ENCODE data around the gene ZDHHC23.

Gene ZDHHC23, protein sequence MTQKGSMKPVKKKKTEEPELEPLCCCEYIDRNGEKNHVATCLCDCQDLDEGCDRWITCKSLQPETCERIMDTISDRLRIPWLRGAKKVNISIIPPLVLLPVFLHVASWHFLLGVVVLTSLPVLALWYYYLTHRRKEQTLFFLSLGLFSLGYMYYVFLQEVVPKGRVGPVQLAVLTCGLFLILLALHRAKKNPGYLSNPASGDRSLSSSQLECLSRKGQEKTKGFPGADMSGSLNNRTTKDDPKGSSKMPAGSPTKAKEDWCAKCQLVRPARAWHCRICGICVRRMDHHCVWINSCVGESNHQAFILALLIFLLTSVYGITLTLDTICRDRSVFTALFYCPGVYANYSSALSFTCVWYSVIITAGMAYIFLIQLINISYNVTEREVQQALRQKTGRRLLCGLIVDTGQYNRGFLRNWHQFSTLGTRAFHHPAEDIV

DNA sequence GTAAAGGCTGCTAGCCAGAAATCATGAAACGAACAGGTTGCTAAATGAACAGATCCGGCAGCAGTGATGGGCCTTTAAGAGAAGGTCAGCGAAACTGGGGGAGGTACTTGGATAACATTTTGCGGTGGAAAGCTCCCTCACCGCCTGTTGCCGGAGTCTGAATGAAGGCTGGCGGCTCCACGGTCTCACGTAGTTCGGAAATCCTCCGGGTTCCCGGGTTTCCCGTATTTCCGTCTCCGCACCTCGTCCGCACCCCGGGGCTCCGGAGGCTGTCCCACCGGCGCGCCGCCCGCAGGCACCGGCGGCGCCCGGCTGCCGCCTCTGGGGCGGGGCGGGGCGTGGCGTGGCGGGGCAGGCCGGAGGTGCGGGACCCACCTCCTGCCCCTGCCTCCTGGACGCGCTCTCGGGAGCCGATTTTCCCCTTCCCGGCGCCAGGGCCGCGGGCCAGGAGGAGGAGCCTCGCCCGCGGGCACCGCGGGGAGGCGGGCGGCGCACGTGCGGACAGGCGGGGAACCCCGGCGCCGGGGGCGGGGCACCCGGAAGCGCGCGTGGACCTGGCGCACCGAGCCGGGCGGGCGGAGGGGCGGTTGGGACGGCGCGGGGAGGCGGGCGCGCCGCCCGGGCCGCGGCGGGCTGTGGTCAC lies at the start of gene ZDHHC23:
Gene ZDHHC23 (plus strand): TSS at position 642 of the 643 bp plus-strand sequence. CDS start 790 bp downstream, outside the sequence.
- peak; percentile 66 for DNase-seq (ENCODE audit: low read depth)

DNA sequence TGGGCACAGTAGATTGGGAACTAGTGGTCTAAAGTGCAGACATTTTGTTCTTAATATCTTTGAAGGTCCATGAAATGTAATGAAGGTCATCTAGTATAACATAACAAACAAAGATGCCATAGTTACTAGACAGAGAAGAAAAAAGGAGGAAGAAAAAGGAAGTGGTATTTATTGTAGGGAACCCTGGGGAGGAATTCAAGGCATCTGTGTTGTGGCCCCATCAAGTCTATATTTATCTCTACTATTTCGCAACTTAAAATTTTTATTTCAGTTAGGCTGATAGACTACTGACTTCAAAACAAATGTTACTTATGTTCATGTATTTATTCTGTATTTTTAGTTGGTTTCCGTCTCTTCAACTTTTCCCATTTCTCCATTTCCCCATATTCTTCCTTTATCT lies 48.9 kb upstream of the ZDHHC23 start:
- DNase-seq (ENCODE audit: low read depth) = no peak

- DNase-seq (ENCODE audit: low read depth) = no peak
These were observed 41.2 kb upstream of the ZDHHC23 start for GRCh38 chr3:113906568-113907140.

- no peak for DNase-seq (ENCODE audit: low read depth)
These were observed 39.7 kb upstream of the ZDHHC23 start for GRCh38 chr3:113908133-113908532.

- DNase-seq (ENCODE audit: low read depth) = no peak
These were observed 36.8 kb upstream of the ZDHHC23 start for GRCh38 chr3:113910966-113911365.

DNA sequence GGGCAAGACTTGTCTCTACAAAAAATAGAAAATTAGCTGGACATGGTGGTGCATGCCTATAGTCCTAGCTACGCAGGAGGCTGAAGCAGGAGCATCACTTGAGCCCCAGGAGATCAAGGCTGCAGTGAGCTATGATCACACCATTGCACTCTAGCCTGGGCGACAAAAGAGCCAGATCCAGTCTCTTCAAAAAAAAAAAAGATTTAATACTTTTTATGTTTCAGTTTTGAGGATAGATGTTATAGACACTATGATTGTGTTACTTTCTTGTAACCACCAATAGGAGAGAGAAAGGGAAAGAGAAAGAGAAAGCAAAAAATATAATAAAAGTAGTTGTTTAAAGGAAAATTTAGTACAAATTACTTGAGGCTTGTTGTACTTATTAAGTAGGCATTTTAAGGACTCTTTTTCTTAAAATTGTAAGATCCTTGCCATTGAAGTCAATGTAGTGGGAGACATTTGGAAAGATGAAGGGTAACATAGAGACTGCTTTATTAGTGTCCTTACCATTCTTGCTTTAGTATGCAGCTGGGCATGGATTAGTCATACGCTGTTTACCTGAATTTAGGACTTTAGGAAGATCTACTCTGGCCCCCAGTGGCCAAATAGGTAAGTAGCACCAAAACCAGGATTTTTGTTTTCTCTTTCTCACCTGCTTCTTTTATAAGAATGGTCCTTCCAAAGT lies 35.1 kb upstream of the ZDHHC23 start:
- no peak for DNase-seq (ENCODE audit: low read depth)

GRCh38 chr3:113914646-113915045 lies 33.2 kb upstream of the ZDHHC23 start:
- no peak for DNase-seq (ENCODE audit: low read depth)

DNA sequence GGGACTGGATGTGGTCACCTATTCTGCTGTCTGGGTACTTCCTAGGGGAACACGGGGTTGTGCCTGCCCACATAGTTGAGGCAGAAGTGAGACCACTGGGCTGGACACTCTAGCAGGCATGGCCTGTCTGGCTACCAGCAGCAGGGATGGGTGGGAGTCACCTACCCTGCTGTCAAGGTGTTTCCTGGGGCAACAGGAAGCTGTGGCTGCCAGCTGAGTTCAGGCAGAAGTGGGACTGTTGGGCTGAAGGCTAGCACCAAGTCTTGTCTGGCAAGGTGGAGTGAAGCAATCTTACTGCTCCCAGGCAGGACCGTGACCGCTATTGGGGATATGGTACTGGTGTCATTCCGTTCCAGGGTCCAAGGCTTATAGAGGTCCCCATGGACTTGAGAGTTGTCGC lies 20.3 kb upstream of the ZDHHC23 start:
- no peak for DNase-seq (ENCODE audit: low read depth)

DNA sequence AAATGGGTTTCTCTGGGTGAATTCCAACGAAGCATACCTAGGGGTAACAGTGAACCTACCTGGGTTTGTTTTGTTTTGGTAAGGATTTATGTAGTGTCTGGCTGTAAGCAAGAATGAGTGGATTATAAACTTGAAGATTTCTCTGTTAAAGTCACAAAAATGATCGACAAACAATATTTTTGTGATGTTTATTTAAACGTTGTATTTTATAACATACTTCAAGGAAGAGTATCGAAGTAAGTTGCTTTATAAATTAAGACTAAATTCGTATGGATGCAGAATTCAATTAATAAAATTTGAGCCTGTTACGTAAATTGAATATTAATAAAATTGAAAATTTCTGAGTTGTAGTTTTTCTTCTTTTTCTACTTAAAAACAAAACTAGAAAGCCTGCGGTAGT lies 982 bp upstream of the ZDHHC23 start:
- no peak for DNase-seq (ENCODE audit: low read depth)

DNA sequence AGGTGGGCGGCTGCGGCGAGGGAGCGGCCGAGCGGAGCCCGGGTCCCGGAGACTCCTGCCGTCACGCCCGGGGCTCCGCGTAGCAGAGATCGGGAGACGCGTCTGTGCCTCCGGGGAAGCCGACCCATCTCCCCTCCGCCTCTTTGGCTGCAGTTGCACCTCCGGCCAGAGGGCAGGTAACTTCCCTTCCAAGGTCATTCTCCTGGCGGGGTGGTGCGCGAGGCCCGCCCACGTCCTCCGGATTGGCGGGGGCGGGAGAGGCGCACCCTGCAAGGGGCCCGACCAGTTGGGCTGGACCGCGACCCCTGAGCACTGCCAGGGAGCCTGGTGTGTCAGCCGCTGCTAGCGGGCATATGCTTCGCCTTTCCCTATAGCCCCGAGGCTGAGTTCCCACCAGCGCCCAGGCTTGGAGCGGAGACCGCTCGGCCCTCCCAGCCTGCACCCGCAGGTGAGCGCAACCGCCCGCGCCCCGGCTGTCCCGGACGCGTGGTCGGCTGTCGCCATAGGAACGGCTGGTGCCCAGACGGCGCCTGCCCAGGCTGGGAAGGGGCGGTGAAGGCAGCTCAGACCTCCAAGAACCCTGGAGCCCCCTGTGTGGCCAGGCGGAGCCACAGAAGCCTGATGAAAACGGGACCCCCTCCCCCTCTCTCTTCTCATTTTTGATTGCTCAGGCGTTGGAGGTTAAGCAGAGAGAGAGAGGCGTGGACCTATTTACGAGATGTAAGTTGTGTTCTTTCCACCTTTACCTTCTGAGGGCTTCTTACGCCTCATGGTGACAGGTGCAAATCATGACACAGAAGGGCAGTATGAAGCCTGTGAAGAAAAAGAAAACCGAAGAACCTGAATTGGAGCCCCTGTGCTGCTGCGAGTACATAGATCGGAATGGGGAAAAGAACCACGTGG lies 453 bp downstream of the ZDHHC23 start:
- peak; percentile 16 for DNase-seq (ENCODE audit: low read depth)

- DNase-seq (ENCODE audit: low read depth) = no peak
These were observed 5.1 kb downstream of the ZDHHC23 start for GRCh38 chr3:113952921-113953320.

DNA sequence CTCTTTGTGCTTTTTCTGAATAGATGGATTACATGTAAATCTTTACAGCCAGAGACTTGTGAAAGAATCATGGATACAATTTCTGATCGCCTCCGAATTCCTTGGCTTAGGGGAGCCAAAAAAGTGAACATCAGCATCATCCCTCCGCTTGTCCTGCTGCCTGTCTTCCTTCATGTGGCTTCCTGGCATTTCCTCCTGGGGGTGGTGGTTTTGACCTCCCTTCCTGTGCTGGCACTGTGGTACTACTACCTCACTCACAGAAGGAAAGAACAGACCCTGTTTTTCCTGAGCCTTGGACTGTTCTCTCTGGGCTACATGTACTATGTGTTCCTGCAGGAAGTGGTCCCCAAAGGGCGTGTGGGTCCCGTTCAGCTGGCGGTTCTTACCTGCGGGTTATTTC lies 5.9 kb downstream of the ZDHHC23 start:
- no peak for DNase-seq (ENCODE audit: low read depth)

DNA sequence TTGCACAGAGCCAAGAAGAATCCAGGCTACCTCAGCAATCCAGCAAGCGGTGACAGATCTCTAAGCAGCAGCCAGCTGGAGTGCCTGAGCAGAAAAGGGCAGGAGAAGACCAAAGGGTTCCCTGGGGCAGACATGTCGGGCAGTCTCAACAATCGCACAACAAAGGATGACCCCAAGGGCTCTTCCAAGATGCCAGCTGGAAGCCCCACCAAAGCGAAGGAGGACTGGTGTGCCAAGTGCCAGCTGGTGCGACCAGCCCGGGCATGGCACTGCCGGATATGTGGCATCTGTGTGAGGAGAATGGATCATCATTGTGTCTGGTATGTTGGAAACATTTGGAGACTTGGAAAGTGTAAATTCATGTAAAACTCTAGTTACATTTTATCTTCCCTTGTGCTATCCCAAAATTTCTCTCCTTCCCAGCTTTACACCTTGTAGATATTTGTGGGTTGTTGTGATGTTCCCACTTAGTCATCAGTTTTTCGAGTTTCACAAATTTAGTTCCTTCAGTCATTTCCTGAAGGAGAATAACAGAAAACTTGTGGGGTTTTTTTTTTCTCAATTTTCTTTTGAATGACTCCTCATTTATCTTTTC lies 6.4 kb downstream of the ZDHHC23 start:
- DNase-seq (ENCODE audit: low read depth) = no peak

DNA sequence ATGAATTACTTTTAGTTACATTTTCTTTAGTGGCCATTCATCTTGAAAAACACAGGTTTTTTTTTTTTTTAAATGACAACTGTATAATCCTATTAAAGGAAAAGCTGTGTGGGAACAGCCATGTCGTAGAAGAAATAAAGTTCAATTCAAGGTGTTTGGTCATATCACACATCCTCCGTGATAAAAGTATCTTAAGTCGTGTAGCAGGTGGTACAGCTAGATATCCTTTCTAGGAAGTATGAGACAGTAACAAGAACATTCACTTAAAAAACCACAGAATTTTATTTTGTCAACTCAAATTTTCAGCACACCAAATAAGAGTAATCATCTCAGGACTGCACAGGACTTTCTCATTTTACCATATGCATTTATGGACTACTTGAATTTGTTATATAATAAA lies 16.1 kb downstream of the ZDHHC23 start:
- DNase-seq (ENCODE audit: low read depth) = no peak

DNA sequence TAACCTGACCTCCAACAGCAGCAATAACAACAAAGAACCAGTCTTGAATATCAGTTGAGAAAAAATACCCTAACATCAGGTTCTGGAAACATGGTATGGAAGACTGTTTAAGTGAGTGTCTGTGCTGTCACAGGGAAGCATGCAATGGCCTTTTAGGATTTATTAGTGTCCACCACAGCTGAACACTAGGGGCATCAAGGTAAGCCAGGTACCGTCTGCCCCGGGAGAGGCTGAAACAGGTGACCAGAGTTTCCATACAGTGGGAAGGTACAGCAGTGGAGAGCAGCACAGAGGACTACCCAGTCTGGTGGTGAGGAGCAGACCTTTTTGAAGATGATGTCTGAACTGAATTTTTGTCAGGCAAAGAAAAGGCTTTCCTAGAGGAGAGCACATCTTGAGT lies 18.4 kb downstream of the ZDHHC23 start:
- no peak for DNase-seq (ENCODE audit: low read depth)

- no peak for DNase-seq (ENCODE audit: low read depth)
These were observed 21.2 kb downstream of the ZDHHC23 start for GRCh38 chr3:113968986-113969385.

DNA sequence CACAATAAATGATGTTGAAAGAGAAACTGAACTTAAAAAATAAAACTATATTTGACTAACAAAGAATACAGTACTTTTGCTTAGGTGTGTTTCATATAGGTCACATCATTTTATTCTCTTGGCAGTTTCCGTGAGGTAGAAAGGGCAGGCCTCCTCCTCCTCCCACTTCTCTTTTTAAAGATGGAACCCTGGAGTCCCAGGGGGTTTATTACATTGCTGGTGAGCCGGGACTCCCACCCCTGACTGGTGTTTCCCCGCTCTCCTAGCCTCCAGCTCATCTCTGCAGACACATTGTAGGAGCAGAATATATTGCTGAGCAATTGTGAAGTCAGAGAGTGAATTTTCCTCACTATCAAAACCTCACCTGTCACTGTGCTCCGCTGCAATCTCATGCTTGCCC lies 30.0 kb downstream of the ZDHHC23 start:
- DNase-seq (ENCODE audit: low read depth) = no peak

- DNase-seq (ENCODE audit: low read depth) = no peak
These were observed 32.1 kb downstream of the ZDHHC23 start for GRCh38 chr3:113979916-113980315.

- no peak for DNase-seq (ENCODE audit: low read depth)
These were observed 34.0 kb downstream of the ZDHHC23 start for GRCh38 chr3:113981803-113982202.

GRCh38 chr3:113983544-113983943 lies 35.7 kb downstream of the ZDHHC23 start:
- no peak for DNase-seq (ENCODE audit: low read depth)

GRCh38 chr3:113985541-113985940 lies 37.7 kb downstream of the ZDHHC23 start:
- DNase-seq (ENCODE audit: low read depth) = no peak
